T-helper 1 cell treated with Interleukin-12 subunit alpha and Interleukin-12 subunit beta and Interleukin-4 antibody, amounts not matched to agents 30 μg/mL and 1 μg/mL, for 36 hours (primary cell): Measurements from ENCODE around the gene ZNF410.
A peak's percentile ranks its signal among the peaks of the same experiment; 100 is the strongest.
"Not testable (repeated sequence)": the region's sequence is repeated elsewhere in the genome, so short reads cannot be mapped to it uniquely, and the experiment has no call there.

Experiments used
- H3K27ac Mint-ChIP-seq: one replicate; pipeline ENCODE4 v1.8.0; 2021; ENCODE audit warnings: mild to moderate bottlenecking, mixed read lengths
- H3K27me3 Mint-ChIP-seq: one replicate; pipeline ENCODE4 v1.8.0; 2021; ENCODE audit warnings: low read depth, mixed read lengths
- H3K36me3 Mint-ChIP-seq: one replicate; pipeline ENCODE4 v1.8.0; 2021; ENCODE audit warnings: low read depth, mixed read lengths
- H3K4me1 Mint-ChIP-seq: one replicate; pipeline ENCODE4 v1.8.0; 2021; ENCODE audit warnings: low read depth, mixed read lengths
- H3K4me3 Mint-ChIP-seq: one replicate; pipeline ENCODE4 v1.8.0; 2021; ENCODE audit warnings: mild to moderate bottlenecking, moderate library complexity, mixed read lengths
- H3K9me3 Mint-ChIP-seq: one replicate; pipeline ENCODE4 v1.8.0; 2021; ENCODE audit warnings: mixed read lengths

ZNF410 gene, protein sequence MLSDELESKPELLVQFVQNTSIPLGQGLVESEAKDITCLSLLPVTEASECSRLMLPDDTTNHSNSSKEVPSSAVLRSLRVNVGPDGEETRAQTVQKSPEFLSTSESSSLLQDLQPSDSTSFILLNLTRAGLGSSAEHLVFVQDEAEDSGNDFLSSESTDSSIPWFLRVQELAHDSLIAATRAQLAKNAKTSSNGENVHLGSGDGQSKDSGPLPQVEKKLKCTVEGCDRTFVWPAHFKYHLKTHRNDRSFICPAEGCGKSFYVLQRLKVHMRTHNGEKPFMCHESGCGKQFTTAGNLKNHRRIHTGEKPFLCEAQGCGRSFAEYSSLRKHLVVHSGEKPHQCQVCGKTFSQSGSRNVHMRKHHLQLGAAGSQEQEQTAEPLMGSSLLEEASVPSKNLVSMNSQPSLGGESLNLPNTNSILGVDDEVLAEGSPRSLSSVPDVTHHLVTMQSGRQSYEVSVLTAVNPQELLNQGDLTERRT

DNA sequence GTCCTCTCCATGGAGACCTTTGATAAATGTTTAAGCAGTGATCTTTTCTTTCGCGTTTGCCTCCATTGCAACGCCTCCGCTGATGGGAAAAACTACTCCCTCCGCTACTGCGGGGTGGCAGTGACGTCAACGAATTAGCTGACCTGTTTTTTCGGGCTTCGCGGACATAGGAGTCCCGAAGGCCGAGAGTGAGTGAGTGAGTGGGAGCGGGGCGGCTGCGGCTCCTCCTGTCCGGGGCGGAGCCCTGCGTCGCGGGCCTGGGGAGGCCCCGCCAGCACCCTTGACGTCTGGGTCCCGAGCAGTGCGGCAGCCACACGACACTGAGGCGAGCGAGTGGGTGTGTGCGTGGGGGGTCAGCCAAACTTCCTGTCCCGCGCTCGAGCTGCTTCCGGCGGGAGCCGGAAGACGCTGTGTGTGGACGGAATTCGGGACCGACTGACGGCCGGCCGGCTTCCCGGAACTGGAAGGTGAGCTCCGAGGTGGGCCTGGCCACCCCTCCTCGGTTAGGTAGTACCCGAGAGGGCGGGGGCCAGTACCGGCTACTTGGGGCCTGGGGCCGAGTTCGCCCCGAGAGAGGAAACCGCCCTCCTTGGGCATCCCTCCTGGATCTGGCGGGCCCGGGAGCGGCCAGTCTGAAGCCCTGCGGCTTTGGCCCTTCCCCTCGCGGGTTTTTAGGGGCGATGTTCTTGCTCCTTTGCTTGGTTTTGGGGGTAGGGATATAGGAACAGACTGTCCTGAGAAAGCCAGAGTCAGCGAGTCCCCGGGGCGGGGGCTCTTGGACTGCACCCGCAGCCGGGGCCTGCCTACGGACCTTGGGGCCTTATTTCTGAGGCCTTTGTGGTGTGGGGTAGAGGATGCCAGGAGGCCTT is at the start of gene ZNF410:
ZNF410 (plus strand) TSS at position 411 of the 869 bp plus-strand sequence. CDS start 5,317 bp downstream, outside the sequence.
- Mint-ChIP-seq H3K4me3 (peak within 1 kb of the TSS; percentile 99), H3K36me3 (peaks cover 1% of the 10 kb centered on the region), H3K4me1 (peaks cover 30% of the 10 kb centered on the region), H3K9me3 (no peaks in the 10 kb centered on the region), H3K27me3 (no peaks in the 10 kb centered on the region), H3K27ac (peak within 1 kb of the TSS; percentile 98)

DNA sequence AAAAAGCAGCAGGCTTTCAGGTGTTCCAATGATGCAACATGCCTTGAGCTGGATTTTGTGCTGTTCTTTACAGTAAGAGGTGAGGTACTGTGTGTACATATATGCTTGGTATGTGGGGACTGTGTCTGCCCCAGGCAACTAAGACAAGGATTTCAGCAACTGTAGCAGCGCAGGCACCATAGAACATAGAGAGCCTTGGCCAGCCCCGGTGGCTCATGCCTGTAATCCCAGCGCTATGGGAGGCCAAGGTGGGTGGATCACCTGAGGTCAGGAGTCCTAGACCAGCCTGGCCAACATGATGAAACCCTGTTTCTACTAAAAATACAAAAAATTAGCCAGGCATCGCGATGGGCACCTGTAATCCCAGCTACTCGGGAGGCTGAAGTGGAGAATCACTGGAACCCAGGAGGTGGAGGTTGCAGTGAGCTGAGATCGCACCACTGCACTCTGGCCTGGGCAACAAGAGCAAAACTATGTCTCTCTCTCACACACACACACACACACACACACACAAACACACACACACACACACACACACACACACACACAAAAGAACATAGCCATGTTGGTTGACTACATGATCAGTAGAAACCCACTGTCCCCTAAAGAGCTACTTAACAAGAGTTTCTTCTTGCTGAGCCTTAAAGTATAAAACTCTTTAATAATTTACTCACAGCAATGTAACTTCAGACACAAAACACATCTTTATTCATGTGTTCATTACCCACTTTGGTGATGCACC is 48.2 kb upstream of the ZNF410 start:
- H3K36me3 Mint-ChIP-seq, H3K27ac Mint-ChIP-seq, H3K4me3 Mint-ChIP-seq, H3K4me1 Mint-ChIP-seq, H3K27me3 Mint-ChIP-seq, H3K9me3 Mint-ChIP-seq: not testable (repeated sequence)

DNA sequence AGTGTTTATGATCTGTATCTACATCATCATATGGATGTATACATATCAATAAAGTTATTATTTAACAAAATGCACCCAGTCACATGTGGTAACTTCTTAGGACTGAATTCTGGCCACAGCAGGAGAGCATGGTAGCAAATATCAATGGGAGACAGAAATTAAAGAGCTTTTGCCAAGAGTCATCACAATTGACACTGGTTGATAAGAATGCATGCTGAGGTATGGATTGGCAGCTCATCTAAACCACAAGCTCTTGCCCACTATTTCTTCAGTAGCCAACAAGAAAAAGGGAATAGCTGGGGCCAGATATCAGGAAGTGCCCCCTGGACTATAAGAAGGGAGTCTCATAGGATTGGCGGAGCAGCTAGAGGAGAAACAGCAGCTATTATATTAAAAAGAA is 44.5 kb upstream of the ZNF410 start:
- Mint-ChIP-seq H3K4me3 (no peak overlapping the region), H3K9me3 (peaks cover 4% of the 10 kb centered on the region), H3K27ac (no peak overlapping the region)

DNA sequence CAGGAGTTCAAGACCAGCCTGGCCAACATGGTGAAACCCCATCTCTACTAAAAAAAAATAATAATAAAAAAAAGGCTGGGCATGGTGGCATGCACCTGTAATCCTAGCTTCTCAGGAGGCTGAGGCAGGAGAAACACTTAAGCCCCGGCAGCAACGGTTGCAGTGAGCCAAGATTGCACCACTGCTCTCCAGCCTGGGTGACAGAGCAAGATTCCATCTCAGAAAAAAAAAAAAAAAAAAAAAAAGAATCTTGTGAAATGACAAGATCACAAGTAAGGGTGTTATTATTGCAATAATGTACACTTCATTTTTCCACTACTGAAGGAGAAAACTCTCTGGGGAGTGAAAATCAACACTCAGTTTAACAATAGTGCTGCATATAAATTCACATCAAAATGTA is 43.8 kb upstream of the ZNF410 start:
- Mint-ChIP-seq H3K4me3 (no peak overlapping the region), H3K27ac (no peak overlapping the region), H3K36me3 (peaks cover 1% of the 10 kb centered on the region), H3K9me3 (peaks cover 4% of the 10 kb centered on the region), H3K27me3 (peaks cover 8% of the 10 kb centered on the region), H3K4me1 (no peaks in the 10 kb centered on the region)

More for the DNA sequence above, 44.5 kb upstream of the ZNF410 start:
- no peaks in the 10 kb centered on the region for H3K4me1 Mint-ChIP-seq
- peaks cover 8% of the 10 kb centered on the region for H3K27me3 Mint-ChIP-seq
- H3K36me3 Mint-ChIP-seq = peaks cover 1% of the 10 kb centered on the region

DNA sequence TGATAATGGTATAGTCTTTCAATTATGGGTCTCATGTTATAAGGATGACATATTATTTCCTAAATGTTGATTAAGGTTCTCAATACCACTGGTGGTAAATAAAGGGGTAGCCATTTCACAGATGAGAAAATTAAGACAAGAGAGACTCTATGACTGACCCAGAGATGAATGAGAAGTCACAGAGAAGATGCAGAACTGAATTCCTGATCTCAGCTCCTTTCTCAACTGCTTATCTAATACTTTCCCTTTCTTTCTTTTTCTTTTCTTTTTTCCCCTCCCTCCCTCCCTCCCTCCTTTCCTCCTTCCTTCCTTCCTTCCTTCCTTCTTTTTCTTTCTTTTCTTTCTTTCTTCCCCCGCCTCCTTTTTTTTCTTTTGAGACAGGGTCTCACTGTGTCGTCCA is 43.4 kb upstream of the ZNF410 start:
- Mint-ChIP-seq H3K4me1 (no peaks in the 10 kb centered on the region), H3K27ac (no peak overlapping the region), H3K4me3 (no peak overlapping the region), H3K36me3 (peaks cover 1% of the 10 kb centered on the region), H3K27me3 (peaks cover 8% of the 10 kb centered on the region), H3K9me3 (peaks cover 4% of the 10 kb centered on the region)

DNA sequence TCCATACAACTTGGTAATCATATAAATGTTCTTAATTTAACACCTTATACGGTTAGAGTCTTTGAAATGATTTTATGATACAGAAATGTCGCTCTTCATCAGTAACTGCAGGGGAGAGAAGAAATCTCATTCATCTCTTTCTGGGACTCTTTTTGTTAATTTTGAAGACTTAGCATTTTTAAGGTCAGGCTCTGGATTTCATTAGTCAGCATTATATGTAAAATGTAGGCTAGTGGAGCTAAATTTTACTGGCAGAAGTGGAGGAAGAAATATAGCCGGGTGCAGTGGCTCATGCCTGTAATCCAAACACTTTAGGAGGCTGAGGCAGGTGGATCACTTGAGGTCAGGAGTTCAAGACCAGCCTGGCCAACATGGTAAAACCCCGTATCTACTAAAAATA is 39.7 kb upstream of the ZNF410 start:
- H3K27ac Mint-ChIP-seq = no peak overlapping the region
- H3K27me3 Mint-ChIP-seq = peaks cover 8% of the 10 kb centered on the region
- H3K9me3 Mint-ChIP-seq = peaks cover 4% of the 10 kb centered on the region
- peaks cover 7% of the 10 kb centered on the region for H3K4me1 Mint-ChIP-seq
- H3K36me3 Mint-ChIP-seq = peaks cover 1% of the 10 kb centered on the region
- H3K4me3 Mint-ChIP-seq = no peak overlapping the region

DNA sequence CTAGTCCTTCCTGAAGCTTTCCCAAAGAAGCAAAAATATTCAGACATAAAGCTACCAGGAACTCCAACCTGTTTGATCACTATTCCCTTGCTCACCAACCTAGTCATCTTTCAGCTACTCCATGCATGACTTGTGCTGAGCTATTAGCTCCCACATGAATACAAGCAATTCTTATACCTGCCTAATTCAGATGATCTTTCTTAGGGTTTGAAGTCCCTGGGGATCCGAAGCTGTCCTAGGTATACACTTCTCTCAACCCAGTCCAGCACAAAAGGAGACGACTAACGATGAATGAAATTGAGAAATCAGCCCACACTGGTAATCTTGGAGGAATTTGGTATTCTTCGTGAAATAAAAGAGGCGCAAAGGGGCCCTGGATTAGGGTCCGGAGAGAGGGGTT is 35.7 kb upstream of the ZNF410 start:
- H3K27me3 Mint-ChIP-seq = peaks cover 5% of the 10 kb centered on the region
- peak overlapping the region; percentile 17 for H3K27ac Mint-ChIP-seq
- peaks cover 4% of the 10 kb centered on the region for H3K9me3 Mint-ChIP-seq
- peaks cover 1% of the 10 kb centered on the region for H3K36me3 Mint-ChIP-seq
- H3K4me1 Mint-ChIP-seq = peaks cover 13% of the 10 kb centered on the region
- peak overlapping the region; percentile 89 for H3K4me3 Mint-ChIP-seq

DNA sequence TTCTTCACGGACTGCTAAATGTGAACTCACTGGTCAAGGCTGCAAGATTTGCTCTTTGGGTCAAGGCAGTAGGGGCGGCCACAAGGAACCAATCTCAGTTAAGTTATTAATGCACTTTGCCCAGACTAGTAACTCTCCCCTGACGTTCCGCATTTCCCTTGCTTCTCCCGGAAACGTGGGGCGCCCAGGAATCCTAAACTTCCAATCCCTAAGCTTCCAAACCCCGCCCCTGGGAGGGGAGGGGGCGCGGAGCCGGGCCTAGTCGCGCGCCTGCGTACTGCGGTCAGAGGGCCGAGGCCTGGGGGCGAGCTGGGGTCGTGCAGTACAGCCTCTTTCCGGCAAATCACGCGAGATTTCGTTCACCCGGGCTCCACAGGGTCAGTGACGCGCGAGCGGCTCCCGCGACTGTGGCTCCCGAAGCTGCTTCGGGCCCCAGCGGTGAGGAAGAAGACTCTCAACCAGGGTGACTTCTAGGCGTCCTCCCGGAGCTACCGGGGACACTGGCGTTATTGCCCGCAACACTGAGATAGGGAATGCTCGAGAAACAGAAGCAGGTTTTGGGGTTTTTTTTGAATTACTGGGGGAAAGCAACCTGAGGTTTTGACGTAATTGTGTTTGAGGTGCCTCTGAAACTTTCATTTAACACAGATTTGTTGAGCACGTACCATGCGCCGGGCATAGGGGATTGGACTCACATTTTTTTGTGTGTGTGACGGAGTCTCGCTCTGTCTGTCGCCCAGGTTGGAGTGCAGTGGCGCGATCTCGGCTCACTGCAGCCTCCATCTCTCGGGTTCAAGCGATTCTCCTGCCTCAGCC is 34.9 kb upstream of the ZNF410 start, which contains the start of gene PTGR2:
PTGR2 (plus strand) TSS at position 265 of the 816 bp plus-strand sequence. CDS start 7,032 bp downstream, outside the sequence.
- peaks cover 13% of the 10 kb centered on the region for H3K4me1 Mint-ChIP-seq
- H3K36me3 Mint-ChIP-seq = peaks cover 1% of the 10 kb centered on the region
- H3K9me3 Mint-ChIP-seq = peaks cover 3% of the 10 kb centered on the region
- H3K27me3 Mint-ChIP-seq = peaks cover 3% of the 10 kb centered on the region
- H3K27ac Mint-ChIP-seq = peak within 1 kb of the TSS; percentile 94
- H3K4me3 Mint-ChIP-seq = peak within 1 kb of the TSS; percentile 89

DNA sequence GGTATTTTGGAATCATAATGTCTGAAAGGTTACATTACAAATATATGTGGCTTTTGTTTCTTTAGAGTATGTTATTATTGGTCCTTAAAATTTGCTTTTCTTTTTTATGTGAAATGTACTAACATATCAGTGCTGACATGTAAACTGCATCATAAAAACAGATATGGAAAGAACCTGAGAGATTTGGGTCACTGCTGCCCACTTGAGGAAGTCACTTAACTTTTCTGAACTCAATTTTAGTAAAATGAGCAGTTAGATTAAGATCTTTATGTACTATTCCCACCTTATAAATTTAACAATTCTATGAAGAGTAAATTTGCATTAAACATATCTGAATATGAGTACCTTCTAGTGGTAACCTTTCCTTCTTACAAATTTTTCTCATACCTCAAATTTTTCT is 27.5 kb upstream of the ZNF410 start:
- Mint-ChIP-seq H3K27ac (no peak overlapping the region), H3K27me3 (no peaks in the 10 kb centered on the region), H3K4me1 (no peaks in the 10 kb centered on the region), H3K4me3 (no peak overlapping the region), H3K36me3 (no peaks in the 10 kb centered on the region), H3K9me3 (no peaks in the 10 kb centered on the region)

DNA sequence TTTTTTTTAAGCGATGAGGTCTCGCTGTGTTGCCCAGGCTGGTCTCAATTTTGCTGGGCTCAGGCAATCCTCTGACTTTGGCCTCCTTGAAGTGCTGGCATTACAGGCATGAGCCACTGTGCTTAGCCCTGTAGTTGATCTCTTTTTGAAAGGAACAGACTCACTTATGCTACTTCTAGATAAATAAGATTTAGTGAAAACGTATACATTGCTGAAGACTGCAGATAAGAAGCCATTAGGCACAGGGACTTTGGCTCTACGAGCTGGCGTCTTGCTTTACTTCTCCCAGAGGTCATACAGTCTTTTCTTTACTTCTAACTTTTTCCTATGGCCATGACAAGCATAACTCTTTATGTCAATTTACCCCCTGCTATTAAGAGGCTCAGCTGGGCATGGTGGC is 25.6 kb upstream of the ZNF410 start:
- Mint-ChIP-seq H3K9me3 (no peaks in the 10 kb centered on the region), H3K4me3 (no peak overlapping the region), H3K36me3 (no peaks in the 10 kb centered on the region), H3K27me3 (no peaks in the 10 kb centered on the region), H3K27ac (no peak overlapping the region), H3K4me1 (no peaks in the 10 kb centered on the region)

DNA sequence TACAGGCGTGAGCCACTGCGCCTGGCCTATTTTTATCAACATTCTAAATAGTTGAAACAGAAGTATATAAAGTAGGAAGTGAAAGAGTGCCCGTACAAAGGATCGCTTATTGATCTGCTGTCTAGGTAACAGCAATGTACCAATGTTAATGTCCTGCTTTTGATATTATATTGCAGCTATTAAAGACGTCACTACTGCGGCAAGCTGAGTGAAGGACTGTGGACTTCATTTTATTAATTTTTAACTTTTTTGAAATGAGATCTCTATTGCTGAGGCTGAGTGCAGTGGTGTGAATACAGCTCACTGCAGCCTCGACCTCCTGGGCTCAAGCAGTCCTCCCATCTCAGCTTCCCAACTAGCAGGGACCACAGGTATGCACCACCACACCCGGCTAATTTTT is 24.2 kb upstream of the ZNF410 start:
- no peaks in the 10 kb centered on the region for H3K4me1 Mint-ChIP-seq
- H3K27ac Mint-ChIP-seq = no peak overlapping the region
- H3K4me3 Mint-ChIP-seq = no peak overlapping the region
- no peaks in the 10 kb centered on the region for H3K27me3 Mint-ChIP-seq
- H3K9me3 Mint-ChIP-seq = no peaks in the 10 kb centered on the region
- no peaks in the 10 kb centered on the region for H3K36me3 Mint-ChIP-seq

DNA sequence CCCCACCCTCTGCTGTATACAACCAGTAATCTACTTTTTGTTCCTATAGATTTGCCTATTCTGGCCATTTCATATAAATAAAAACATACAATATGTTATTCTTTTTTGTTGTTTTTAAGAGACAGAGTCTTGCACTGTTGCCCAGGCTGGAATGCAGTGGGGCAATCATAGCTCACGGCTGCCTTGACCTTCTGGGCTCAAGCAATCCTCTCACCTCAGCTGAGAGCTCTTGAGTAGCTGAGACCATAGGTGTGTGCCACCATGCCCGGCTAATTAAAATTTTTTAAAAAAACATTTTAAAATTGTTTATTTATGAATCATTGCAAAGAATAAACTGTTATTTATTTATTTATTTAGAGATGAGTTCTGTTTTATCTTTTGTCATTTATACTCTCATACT is 23.4 kb upstream of the ZNF410 start:
- Mint-ChIP-seq H3K36me3 (no peaks in the 10 kb centered on the region), H3K27me3 (no peaks in the 10 kb centered on the region), H3K9me3 (no peaks in the 10 kb centered on the region), H3K4me1 (no peaks in the 10 kb centered on the region), H3K4me3 (no peak overlapping the region), H3K27ac (no peak overlapping the region)

DNA sequence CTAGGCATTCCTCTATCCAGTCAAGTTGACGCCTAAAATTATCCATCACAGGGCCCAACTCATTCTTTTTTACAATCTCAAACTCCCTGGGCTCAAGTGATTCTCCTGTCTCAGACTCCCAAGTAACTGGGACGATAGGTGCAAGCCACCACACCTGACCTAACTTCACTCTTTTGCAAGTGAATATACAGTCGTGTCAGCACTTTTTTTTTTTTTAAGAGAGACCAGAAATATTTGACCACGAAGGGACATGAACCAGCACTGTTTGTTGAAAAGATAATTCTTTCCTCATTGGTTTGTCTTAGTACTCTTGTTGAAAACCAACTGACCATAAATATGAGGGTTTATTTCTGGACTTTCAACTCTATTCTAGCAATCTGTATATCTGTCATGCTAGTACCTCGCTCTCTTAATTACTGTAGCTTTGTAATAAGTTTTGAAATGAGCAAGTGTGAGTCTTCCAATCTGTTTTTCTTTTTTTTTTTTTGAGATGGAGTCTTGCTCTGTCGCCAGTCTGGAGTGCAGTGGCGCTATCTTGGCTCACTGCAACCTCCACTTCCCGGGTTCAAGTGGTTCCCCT is 21.0 kb upstream of the ZNF410 start:
- Mint-ChIP-seq H3K4me3 (no peak overlapping the region), H3K27me3 (no peaks in the 10 kb centered on the region), H3K36me3 (no peaks in the 10 kb centered on the region), H3K4me1 (no peaks in the 10 kb centered on the region), H3K9me3 (no peaks in the 10 kb centered on the region), H3K27ac (no peak overlapping the region)
